Measurements from ENCODE around the gene USP6.
"Not testable (repeated sequence)": the region's sequence is repeated elsewhere in the genome, so short reads cannot be mapped to it uniquely, and the experiment has no call there.

The USP6 gene

DNA sequence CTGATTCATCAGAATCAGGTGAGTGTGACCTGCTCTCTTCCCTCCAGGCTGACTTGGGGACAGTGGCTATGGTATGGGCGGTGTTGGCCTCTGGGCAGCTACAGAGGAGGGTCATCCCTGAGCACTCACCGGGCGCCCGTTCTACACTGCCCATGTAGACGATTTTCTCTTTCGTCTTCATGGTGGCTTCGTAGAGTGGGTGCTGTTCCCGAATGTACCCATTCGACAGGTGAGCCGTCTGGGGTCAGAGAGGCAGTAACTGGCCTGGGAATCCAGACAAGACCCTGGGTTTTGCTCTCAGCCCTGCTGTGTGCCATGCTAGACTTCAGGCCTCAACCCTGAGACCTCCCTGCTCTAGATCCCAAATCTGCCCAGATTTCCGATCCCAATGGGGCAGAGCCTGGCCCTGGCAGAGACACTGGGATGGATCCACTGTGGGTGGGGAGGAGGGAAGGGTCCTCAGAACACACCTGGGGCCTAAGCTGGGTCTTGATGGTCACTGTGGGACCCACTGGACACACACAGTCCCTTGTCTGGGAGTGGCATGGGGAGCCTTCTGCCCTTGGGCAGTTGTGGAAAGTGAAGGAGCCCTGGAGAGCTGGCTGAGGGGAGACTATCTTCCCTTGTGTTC lies 13.2 kb downstream of the USP6 start:
- no peak overlapping the region for H3K4me3 ChIP-seq (ENCODE audit: control insufficient read depth, low read depth, low read length)
- DNase-seq (ENCODE audit: low read depth), result no peak
- TF ChIP-seq, protein P1, sequence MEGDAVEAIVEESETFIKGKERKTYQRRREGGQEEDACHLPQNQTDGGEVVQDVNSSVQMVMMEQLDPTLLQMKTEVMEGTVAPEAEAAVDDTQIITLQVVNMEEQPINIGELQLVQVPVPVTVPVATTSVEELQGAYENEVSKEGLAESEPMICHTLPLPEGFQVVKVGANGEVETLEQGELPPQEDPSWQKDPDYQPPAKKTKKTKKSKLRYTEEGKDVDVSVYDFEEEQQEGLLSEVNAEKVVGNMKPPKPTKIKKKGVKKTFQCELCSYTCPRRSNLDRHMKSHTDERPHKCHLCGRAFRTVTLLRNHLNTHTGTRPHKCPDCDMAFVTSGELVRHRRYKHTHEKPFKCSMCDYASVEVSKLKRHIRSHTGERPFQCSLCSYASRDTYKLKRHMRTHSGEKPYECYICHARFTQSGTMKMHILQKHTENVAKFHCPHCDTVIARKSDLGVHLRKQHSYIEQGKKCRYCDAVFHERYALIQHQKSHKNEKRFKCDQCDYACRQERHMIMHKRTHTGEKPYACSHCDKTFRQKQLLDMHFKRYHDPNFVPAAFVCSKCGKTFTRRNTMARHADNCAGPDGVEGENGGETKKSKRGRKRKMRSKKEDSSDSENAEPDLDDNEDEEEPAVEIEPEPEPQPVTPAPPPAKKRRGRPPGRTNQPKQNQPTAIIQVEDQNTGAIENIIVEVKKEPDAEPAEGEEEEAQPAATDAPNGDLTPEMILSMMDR (IDR thresholded peaks at IDR 0.05; ENCODE audit: control insufficient read depth, insufficient read depth, low read depth, low read length, missing control alignments), result no peak

DNA sequence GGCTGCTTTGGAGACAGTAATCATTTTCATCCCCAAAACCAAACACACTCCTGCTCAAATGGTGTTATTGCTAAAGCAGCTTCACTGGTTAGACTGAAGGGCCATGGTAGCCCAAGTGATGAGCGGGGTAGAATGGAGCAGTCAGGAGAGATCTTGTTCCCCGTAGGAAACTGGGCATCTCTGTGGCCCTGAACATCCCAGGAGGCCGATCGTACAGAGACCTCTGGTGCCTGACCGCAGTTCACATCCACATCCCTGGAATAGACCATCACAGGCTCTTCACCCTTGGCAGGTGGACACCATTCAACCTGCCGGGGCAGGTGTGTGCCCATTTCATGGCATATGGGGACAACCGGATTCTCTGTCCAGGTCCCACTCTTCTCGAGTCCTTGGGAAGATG lies 13.9 kb downstream of the USP6 start:
- not testable (repeated sequence) for DNase-seq (ENCODE audit: low read depth)

DNA sequence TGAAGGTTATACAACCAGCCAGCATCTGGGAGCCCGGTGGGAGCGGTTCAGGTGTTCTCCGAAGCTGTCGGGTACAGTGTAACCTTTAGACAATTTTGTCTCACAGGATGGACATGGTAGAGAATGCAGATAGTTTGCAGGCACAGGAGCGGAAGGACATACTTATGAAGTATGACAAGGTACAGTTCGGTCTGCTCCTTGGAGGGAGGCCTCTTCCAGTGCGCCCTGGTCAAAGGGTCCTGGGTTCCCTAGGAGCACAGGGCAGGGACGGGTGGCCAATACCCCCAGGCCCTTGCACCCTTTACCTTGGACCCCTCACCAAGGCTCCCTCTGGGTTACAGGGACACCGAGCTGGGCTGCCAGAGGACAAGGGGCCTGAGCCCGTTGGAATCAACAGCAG lies 14.4 kb downstream of the USP6 start:
- DNase-seq (ENCODE audit: low read depth); H3K4me3 ChIP-seq (ENCODE audit: control insufficient read depth, low read depth, low read length): not testable (repeated sequence)

More for the DNA sequence above, 13.9 kb downstream of the USP6 start:
- not testable (repeated sequence) for H3K4me3 ChIP-seq (ENCODE audit: control insufficient read depth, low read depth, low read length)

DNA sequence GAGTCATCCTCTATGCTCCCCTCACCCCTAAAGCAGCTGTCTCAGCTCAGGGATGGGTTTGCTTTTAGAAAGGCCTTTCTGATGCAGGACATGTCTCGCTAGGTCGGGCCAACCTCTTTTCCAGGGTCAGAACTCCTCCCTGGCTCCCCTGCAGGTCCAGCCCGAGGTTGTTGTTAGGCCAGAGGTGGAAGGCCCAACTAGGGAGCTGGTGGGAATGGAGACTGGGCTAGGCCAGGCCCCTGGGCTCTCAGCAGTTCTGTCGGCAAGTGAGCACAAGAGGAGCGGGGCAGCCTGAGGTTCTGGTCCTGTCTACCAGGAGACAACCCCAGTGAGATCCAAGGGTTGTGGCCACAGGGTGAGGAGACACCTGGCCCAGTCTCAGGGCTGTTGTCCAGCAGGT lies 14.9 kb downstream of the USP6 start:
- not testable (repeated sequence) for DNase-seq (ENCODE audit: low read depth); H3K4me3 ChIP-seq (ENCODE audit: control insufficient read depth, low read depth, low read length)

DNA sequence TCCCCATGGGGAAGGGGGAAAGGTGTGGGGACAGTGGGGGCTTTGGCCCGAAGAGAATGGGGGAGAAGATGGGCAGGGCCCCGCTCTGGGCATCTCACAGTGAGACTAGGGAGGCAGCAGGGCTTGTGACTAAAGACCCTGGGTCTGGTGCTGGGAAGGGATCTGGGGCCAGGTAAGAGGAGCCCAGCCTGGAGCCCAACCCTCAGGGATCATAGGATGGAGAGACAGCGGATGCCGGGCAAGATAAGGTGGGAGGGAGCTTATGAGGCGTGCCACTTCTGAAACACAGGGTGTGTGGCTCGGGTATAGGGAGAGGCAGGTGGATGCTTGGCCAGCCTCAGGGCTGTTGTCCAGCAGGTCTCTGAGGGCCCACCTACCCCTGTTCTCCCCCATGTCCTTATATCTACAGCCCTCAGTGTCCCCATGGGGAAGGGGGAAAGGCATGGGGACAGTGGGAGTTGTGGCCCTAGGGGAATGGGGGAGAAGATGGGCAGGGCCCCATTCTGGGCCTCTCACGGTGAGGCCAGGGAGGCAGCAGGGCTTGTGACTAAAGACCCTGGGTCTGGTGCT lies 15.4 kb downstream of the USP6 start:
- no peak for DNase-seq (ENCODE audit: low read depth)
- no peak overlapping the region for H3K4me3 ChIP-seq (ENCODE audit: control insufficient read depth, low read depth, low read length)
- TF ChIP-seq, protein P1 (IDR thresholded peaks at IDR 0.05; ENCODE audit: control insufficient read depth, insufficient read depth, low read depth, low read length, missing control alignments), result no peak

DNA sequence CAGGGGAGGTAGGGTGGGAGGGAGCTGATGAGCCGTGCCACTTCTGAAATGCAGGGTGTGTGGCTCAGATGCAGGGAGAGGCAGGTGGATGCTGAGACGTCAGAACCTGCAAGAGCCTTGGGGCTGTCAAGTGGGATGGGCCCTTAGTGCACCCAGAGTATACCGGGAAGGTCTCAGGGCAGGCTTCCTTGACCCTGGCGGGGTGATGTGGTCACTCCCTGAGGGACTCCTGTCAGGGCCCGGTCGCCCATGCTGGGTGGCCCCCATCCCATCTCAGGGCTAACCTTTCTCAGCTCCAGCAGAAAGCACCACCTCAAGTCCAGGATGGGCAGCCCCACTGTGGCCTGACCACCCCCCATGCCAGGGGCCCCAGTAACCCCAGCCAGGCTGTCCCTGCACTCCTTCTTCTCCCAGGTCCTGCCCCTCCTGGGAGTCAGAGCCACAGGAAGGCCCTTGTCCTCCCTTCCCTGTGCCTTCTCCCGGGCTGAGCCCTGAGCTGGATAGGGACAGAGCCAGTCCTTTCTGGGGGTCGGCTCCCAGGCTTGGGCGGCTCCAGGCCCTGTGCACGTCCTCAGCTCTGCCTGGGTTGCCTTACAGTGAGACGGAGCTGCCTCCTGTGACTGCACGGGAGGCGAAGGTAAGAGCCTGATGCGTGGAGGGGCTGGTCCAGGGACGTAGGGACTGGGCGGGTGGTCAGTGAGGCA lies 16.1 kb downstream of the USP6 start:
- not testable (repeated sequence) for DNase-seq (ENCODE audit: low read depth); H3K4me3 ChIP-seq (ENCODE audit: control insufficient read depth, low read depth, low read length)

DNA sequence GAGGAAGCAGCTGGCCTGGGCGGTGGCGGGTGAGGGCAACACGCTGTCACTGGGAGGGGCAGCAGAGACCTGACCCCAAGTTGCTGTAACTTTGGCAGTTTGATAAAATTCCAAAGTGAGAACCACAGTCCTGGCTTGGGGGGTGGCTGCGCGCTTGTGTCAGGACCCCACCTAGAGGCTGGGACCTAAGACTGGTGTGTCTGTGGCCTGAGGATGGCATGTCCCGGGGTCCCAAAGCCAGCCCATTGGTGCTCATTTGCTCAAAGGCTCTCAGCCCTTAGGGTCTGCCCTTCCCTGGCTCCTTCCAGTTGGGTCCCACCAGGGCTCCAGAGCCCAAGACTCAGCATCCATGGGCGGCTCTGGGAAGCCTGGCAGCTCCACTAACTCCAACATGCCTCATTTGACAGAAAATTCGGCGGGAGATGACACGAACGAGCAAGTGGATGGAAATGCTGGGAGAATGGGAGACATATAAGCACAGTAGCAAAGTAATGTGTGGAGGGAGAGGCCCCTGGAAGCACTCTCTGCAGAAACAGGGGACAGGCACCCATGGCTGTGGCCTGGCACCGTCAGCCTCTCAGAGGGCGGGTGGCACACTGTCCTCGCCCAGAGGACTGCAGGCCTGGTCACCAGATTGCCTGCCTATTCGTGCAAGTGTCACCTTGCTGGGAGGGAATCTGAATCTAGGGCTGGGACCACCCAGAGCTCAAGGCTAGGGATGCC lies 16.8 kb downstream of the USP6 start:
- not testable (repeated sequence) for H3K4me3 ChIP-seq (ENCODE audit: control insufficient read depth, low read depth, low read length); DNase-seq (ENCODE audit: low read depth)

DNA sequence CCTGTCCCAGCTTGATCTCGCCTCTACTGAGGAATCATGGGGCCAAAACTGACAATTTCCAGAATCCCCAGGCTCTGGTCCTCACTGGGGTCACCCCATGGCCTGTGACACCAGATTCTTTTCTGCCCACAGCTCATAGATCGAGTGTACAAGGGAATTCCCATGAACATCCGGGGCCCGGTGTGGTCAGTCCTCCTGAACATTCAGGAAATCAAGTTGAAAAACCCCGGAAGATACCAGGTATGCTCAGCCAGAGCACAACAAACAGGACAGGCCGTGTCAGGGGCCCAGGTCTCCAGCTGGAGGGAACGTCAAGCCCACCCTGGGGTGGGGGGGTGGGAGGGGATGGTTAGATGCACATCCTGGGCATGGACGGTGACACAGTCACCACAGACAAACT lies 17.5 kb downstream of the USP6 start:
- H3K4me3 ChIP-seq (ENCODE audit: control insufficient read depth, low read depth, low read length), result no peak overlapping the region
- DNase-seq (ENCODE audit: low read depth), result no peak
- TF ChIP-seq, protein P1 (IDR thresholded peaks at IDR 0.05; ENCODE audit: control insufficient read depth, insufficient read depth, low read depth, low read length, missing control alignments), result no peak

DNA sequence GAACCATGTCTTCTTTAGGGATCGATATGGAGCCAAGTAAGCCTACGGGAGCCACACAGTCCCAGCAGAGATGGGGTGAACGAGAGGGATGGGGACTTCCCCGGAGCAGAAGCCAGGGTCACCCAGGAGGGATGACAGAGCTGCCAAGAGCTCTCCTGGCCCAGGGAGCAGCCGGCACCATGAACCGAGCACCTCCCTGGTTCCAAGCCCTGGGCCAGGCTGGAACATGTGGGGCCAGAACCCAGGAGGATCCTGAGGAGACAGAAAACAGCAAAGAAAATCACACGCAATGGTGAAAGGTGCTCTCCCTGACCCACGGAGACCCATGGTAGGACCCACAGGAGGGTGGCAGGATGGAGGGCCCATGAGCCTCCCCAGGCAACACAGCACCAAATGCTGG lies 18.1 kb downstream of the USP6 start:
- H3K4me3 ChIP-seq (ENCODE audit: control insufficient read depth, low read depth, low read length); DNase-seq (ENCODE audit: low read depth): not testable (repeated sequence)

DNA sequence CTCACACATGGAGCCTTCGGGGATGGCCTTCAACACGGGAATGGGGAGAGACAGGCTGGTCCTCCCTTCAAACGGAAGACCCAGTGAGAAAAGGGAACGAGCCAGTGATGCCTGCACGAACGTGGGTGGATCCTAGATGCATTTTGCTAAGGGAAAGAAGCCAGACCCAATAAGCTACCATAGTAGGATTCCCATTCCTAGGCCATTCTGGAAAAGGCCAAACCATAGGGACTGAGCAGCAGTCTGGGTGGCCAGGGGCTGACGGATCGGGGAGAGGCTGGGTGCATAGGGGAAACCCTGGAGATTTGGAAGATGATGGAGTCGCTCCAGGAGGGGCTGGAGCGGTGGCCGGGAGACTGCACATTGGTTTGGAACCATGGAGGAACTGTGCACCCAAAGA lies 18.7 kb downstream of the USP6 start:
- not testable (repeated sequence) for H3K4me3 ChIP-seq (ENCODE audit: control insufficient read depth, low read depth, low read length); DNase-seq (ENCODE audit: low read depth)

DNA sequence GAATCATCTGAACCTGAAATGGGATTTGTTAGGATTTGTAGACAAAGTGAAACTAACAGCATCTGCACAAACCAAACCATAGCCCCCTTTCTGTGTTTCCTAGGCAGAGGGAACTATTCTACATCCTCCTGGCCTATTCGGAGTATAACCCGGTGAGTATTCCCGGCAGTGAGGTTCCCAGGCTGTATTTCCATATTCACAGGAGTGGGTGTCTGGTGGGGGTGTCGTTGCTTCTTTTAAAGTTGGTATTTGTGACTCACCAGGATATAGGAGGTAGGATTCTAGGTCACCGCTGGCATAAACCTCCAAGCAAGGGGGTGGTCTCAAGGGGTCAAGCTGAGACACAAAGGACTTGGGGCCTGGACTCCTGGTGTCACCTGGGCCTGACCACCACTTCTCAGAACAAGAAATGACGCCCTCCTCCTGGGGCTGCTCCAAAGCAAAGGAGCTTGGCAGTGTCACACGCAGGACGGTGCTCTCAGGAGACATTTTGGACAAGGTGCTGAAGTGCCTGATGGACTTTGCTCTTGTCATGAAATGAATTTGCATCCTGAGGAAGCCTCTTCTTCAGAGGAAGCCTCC lies 19.4 kb downstream of the USP6 start:
- H3K4me3 ChIP-seq (ENCODE audit: control insufficient read depth, low read depth, low read length); DNase-seq (ENCODE audit: low read depth): not testable (repeated sequence)

Data from AG09309 (cell line).